Measurements from ENCODE around the gene STYXL1.

DNA sequence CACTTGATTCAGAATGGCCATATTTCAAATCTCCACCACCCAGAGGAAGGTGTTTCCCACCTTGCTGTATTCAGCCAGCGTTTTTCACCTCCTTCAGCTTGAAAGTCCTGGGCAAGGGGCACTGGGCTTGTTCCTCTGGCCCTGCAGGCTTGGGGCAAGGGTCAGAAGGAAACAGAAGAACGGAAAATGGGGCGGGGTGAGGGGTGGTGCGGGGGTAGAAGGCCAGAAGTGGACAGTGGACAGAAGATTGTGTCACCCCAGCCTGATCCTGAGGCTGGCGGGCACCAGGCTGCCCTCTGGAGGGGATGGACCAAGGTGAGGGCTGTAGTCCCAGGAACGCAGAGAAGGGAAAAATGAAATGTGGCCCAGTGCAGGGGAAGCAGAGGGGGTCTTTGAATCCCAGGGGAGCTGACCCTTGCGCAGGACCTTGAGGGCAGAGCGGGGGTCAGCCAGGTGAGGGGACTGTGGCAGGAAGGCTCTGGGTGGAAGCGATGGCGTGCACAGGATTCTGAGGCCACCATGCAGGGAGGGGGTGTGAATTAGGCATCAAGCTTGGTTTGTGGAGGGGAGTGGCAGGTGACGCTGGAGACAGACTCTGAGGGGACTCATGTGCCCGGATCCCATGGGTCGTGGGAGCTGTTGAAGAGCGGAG, 76.4 kb downstream of the STYXL1 start:
- TF ChIP-seq CTCF (conservative IDR thresholded peaks at IDR 0.05): no peak
- no peak for TF ChIP-seq ZFX (IDR thresholded peaks at IDR 0.05)

Measured in C4-2B (cell line).